ENCODE data around the gene RNU6-7.

GRCh38 chr14:32226056-32226455, 24.2 kb downstream of the RNU6-7 start:
- no peak for TF ChIP-seq CTCF (IDR thresholded peaks at IDR 0.05 in 2 of 3, conservative IDR thresholded peaks at IDR 0.05 in 1 of 3; ENCODE audit: control insufficient read depth in 2 of 3, extremely low read depth in 1 of 3, insufficient read depth in 1 of 3, low read depth in 3 of 3, low read length in 3 of 3)
- no peak for TF ChIP-seq REST (IDR thresholded peaks at IDR 0.05; ENCODE audit: low read depth, low read length)
- TF ChIP-seq KLF5 (IDR thresholded peaks at IDR 0.05; ENCODE audit: partially characterized antibody): no peak
- no peak for TF ChIP-seq ZBTB33 (IDR thresholded peaks at IDR 0.05)
- no peak for TF ChIP-seq BHLHE40 (IDR thresholded peaks at IDR 0.05; ENCODE audit: borderline replicate concordance in 1 of 2, low read depth in 2 of 2, low read length in 1 of 2)
- no peak for TF ChIP-seq CHD4 (IDR thresholded peaks at IDR 0.05)
- TF ChIP-seq CREM (IDR thresholded peaks at IDR 0.05; ENCODE audit: low read depth): no peak
- no peak for TF ChIP-seq POLR2AphosphoS5 (IDR thresholded peaks at IDR 0.05; ENCODE audit: low read length)

Measured in GM12878 (cell line).